Osteoblast (primary cell): ENCODE results near the gene MBOAT1. TPM values are rescaled to one million over a fixed set of nuclear protein-coding genes. Genes with fewer than 3 reads are reported as not detected.

Source experiments
- DNase-seq: peaks from one replicate; pipeline ENCODE4 v3.0.0; 2011; ENCODE audit warnings: low spot score, mixed read lengths; ENCODE audit not compliant: insufficient read length; ENCODE audit errors: missing footprints
- H2AFZ ChIP-seq: 2 replicates; pipeline ENCODE4 v1.6.0; 2011; ENCODE audit warnings: mild to moderate bottlenecking, low read length
- H3K27ac ChIP-seq: 2 replicates; pipeline ENCODE4 v1.5.1; 2011; ENCODE audit warnings: mild to moderate bottlenecking, low read depth, low read length, moderate library complexity
- H3K27me3 ChIP-seq: 2 replicates; pipeline ENCODE4 v1.6.0; 2012; ENCODE audit warnings: mild to moderate bottlenecking, control low read depth, inconsistent platforms, low read length, moderate library complexity; ENCODE audit not compliant: insufficient read depth
- H3K36me3 ChIP-seq: 2 replicates; pipeline ENCODE4 v1.5.1; 2011; ENCODE audit warnings: mild to moderate bottlenecking, low read length, control low read depth, moderate library complexity; ENCODE audit not compliant: insufficient read depth
- H3K4me1 ChIP-seq: 2 replicates; pipeline ENCODE4 v1.5.1; 2011; ENCODE audit warnings: mild to moderate bottlenecking, low read length, control low read depth, moderate library complexity; ENCODE audit not compliant: insufficient read depth
- H3K4me2 ChIP-seq: 2 replicates; pipeline ENCODE4 v1.6.0; 2011; ENCODE audit warnings: mild to moderate bottlenecking, low read length; ENCODE audit not compliant: insufficient read depth
- H3K4me3 ChIP-seq: fragments of 200-600 bp; sonication (generic); 3 replicates; pipeline ENCODE4 v1.5.1; 2012; ENCODE audit warnings: mild to moderate bottlenecking, low read length, inconsistent platforms; ENCODE audit not compliant: insufficient read depth
- H3K79me2 ChIP-seq: 2 replicates; pipeline ENCODE4 v1.6.0; 2012; ENCODE audit warnings: mild to moderate bottlenecking, low read length, control low read depth, inconsistent platforms; ENCODE audit not compliant: insufficient read depth
- H3K9me3 ChIP-seq: 2 replicates; pipeline ENCODE4 v1.5.1; 2011; ENCODE audit warnings: low read depth, low read length, control low read depth
- H4K20me1 ChIP-seq: 2 replicates; pipeline ENCODE4 v1.6.0; 2012; ENCODE audit warnings: mild to moderate bottlenecking, low read length, control low read depth; ENCODE audit not compliant: insufficient read depth
- CTCF ChIP-seq: IDR thresholded peaks from 2 replicates; pipeline ENCODE4 v1.5.1; 2011; ENCODE audit warnings: mild to moderate bottlenecking, low read depth, low read length, moderate library complexity; ENCODE audit errors: extremely low read depth
- total RNA-seq: library from RNA; depleted of rRNA; stranded (reverse); fragments of >200 nt; gene quantifications from 2 replicates; pipeline ENCODE4 v1.2.3, GENCODE V29; 2012

MBOAT1 gene
- total RNA-seq, 1 donor = 1.4 TPM

- TF ChIP-seq CTCF = no peak
- Histone ChIP-seq H3K4me1 (no peaks in the 10 kb centered on the region), H4K20me1 (no peaks in the 10 kb centered on the region)
Observed at GRCh38 chr6:20070047-20070446, 142.2 kb downstream of the MBOAT1 start.

GRCh38 chr6:20069021-20069522, 143.2 kb downstream of the MBOAT1 start:
- H2AFZ ChIP-seq = no peak overlapping the region
- H3K36me3 ChIP-seq = no peaks in the 10 kb centered on the region
- H4K20me1 ChIP-seq = no peaks in the 10 kb centered on the region
- no peak overlapping the region for H3K4me2 ChIP-seq
- no peak for DNase-seq
- no peak for TF ChIP-seq CTCF
- no peaks in the 10 kb centered on the region for H3K27me3 ChIP-seq
- H3K4me3 ChIP-seq = no peak overlapping the region
- H3K4me1 ChIP-seq = no peaks in the 10 kb centered on the region
- H3K79me2 ChIP-seq = no peaks in the 10 kb centered on the region
- H3K9me3 ChIP-seq = no peaks in the 10 kb centered on the region
- no peak overlapping the region for H3K27ac ChIP-seq

More at GRCh38 chr6:20070047-20070446, 142.2 kb downstream of the MBOAT1 start:
- Histone ChIP-seq H2AFZ (no peak overlapping the region), H3K79me2 (no peaks in the 10 kb centered on the region), H3K4me2 (no peak overlapping the region), H3K9me3 (no peaks in the 10 kb centered on the region), H3K27me3 (no peaks in the 10 kb centered on the region), H3K27ac (no peak overlapping the region), H3K4me3 (no peak overlapping the region), H3K36me3 (no peaks in the 10 kb centered on the region)
- no peak for DNase-seq

- Histone ChIP-seq H2AFZ (no peak overlapping the region), H3K4me2 (no peak overlapping the region), H3K9me3 (no peaks in the 10 kb centered on the region), H3K36me3 (no peaks in the 10 kb centered on the region), H3K27ac (no peak overlapping the region), H3K79me2 (no peaks in the 10 kb centered on the region), H3K27me3 (no peaks in the 10 kb centered on the region), H3K4me3 (no peak overlapping the region), H4K20me1 (no peaks in the 10 kb centered on the region), H3K4me1 (no peaks in the 10 kb centered on the region)
- no peak for TF ChIP-seq CTCF
- DNase-seq = no peak
Observed at GRCh38 chr6:20068421-20068988, 143.8 kb downstream of the MBOAT1 start.

- Histone ChIP-seq H3K27ac (no peak overlapping the region), H4K20me1 (no peaks in the 10 kb centered on the region), H3K9me3 (no peaks in the 10 kb centered on the region), H2AFZ (no peak overlapping the region), H3K4me2 (no peak overlapping the region), H3K36me3 (no peaks in the 10 kb centered on the region), H3K4me3 (no peak overlapping the region), H3K27me3 (no peaks in the 10 kb centered on the region), H3K79me2 (no peaks in the 10 kb centered on the region), H3K4me1 (no peaks in the 10 kb centered on the region)
- no peak for TF ChIP-seq CTCF
- no peak for DNase-seq
Observed at GRCh38 chr6:20061952-20062351, 150.3 kb downstream of the MBOAT1 start.
